LNCaP clone FGC (cell line): ENCODE measurements around the gene NFATC2IP.

ENCODE experiments used
- DNase-seq: peaks from one replicate; pipeline ENCODE4 v3.0.0-alpha.2; 2011; ENCODE audit warnings: low read depth
- H3K4me3 ChIP-seq: 2 replicates; pipeline ENCODE4 v1.5.1; 2011; ENCODE audit warnings: mild to moderate bottlenecking, low read depth, low read length, control low read depth
- CTCF ChIP-seq: IDR thresholded peaks from 2 replicates; pipeline ENCODE4 v1.5.1; 2012; ENCODE audit warnings: mild to moderate bottlenecking; ENCODE audit not compliant: control insufficient read depth, insufficient read depth; ENCODE audit errors: extremely low read depth

Gene NFATC2IP

GRCh38 chr16:28950648-28951409 is at the start of gene NFATC2IP:
Gene NFATC2IP, plus strand, starts transcription at chr16:28950937. Its CDS starts 75 bp downstream, at chr16:28951012.
- TF ChIP-seq CTCF, result no peak
- H3K4me3 ChIP-seq, result peak within 1 kb of the TSS; percentile 79
- peak; percentile 99 for DNase-seq

GRCh38 chr16:28901862-28902261 is 48.9 kb upstream of the NFATC2IP start:
- no peak overlapping the region for H3K4me3 ChIP-seq
- no peak for TF ChIP-seq CTCF
- no peak for DNase-seq

GRCh38 chr16:28902909-28903308 is 47.8 kb upstream of the NFATC2IP start:
- H3K4me3 ChIP-seq, result no peak overlapping the region
- DNase-seq, result no peak
- TF ChIP-seq CTCF, result no peak

DNA sequence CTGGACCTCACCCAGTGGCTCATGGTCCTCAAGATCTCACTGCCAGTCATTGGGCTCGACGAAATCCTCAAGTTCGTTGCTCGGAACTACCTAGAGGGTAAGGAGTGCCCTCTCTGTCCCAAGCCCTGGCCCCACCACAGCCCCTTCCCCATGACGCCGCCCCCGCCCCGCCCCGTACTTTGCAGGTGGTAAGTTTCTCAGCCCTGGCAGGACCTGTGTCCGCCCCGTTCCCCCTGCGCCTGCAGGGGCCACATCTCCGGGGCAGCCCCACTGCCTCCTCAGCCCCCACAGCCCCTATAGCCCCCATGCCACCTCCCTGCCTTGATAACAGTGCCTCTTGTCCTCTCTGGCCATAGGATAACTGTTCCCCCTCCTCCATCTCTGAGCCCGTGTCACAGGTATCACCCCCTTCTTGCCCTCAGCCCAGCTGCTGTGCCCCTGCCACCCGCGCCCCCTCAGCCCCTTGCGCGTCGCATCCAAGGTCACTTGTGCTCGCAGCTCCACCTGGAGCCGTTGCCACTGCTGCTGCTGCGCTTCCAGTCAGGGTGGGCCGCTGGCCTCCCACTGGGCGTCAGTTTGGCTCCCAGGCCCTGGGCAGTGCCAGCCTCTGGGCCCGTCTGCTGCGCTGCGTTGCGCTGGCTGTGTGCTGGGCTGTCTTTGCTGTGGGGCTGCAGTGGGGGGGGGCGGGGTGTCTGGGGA is 47.2 kb upstream of the NFATC2IP start:
- no peak for DNase-seq
- H3K4me3 ChIP-seq, result no peak overlapping the region
- TF ChIP-seq CTCF, result no peak

DNA sequence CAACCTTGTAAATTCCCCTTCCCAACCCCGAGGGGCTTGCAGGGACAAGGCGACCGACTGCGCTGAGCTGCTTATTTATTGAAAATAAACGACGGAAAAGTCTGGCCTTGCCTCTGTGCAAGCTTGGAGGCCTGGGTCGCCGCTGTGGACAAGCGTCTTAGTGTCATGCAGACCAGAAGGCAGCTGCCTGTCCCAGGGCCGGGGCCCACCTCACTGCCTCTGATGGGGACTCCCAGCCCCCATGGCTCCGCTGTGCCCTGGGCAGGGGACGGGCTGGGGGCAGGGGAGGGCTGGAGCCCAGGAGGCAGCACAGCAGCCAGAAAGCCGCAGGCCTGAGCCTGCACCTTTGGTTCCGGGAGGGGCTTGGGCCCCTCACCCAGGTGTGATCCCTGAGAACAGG is 46.4 kb upstream of the NFATC2IP start:
- TF ChIP-seq CTCF, result no peak
- H3K4me3 ChIP-seq, result no peak overlapping the region
- DNase-seq, result no peak

DNA sequence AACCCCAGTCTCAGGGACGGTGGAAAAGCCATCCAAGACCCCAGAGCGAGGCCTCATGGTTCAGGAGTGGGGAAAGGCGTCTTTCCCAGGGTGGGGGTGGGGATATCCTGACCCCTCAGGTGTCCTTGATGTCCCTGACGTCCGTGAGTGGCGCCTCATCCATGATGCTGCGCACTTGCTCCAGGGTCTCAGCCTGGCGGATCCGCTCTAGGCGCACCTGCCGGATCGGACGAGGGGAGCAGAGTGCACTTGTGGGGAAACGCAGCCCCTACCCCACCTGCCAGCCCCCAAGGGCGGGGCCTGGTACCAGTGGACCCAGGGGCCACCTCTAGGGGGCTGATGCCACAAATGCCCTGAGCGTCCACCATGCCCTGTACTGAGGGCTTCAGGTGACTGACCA is 45.9 kb upstream of the NFATC2IP start:
- TF ChIP-seq CTCF, result no peak
- H3K4me3 ChIP-seq, result no peak overlapping the region
- DNase-seq, result no peak

- TF ChIP-seq CTCF, result no peak
- no peak for DNase-seq
- H3K4me3 ChIP-seq, result no peak overlapping the region
Observed at GRCh38 chr16:28905229-28905754, 45.4 kb upstream of the NFATC2IP start.
